Caco-2 (cell line): ENCODE data around the gene NOX4. TPM values are rescaled to one million over a fixed set of nuclear protein-coding genes. Genes with fewer than 3 reads are reported as not detected.
"Not testable (repeated sequence)": the region's sequence is repeated elsewhere in the genome, so short reads cannot be mapped to it uniquely, and the experiment has no call there.

Experiments used
- BruUV-seq: library from RNA; stranded (reverse); fragments of 400-500 nt; replicated peaks from 2 replicates; lab custom pipeline; 2021; lab: Mats Ljungman, UMichigan
- CTCF ChIA-PET: fragments of 300-600 bp; sonication (Branson Sonifier 250); formaldehyde crosslinking; loops from one replicate; lab custom pipeline; 2022; ENCODE audit warnings: antibody characterized with exemption; lab: Charles Lee
- POLR2A ChIA-PET: fragments of 300-600 bp; sonication (Branson Sonifier 250); formaldehyde crosslinking; loops from one replicate; lab custom pipeline; 2022; ENCODE audit warnings: antibody characterized with exemption; lab: Charles Lee
- DNase-seq, 2 experiments: peaks; one replicate each; pipeline versions ENCODE4 v3.0.0 to v3.0.0-alpha.2; 2020 to 2022
- H3K27me3 ChIP-seq: replicated peaks from 2 replicates; pipeline ENCODE4 v1.6.0; 2011; ENCODE audit warnings: low read length; ENCODE audit not compliant: control insufficient read depth, insufficient read depth
- H3K36me3 ChIP-seq: 2 replicates; pipeline ENCODE4 v1.5.1; 2011; ENCODE audit warnings: low read length; ENCODE audit not compliant: control insufficient read depth, insufficient read depth
- H3K4me1 ChIP-seq: fragments of 250-450 bp; sonication (Bioruptor Pico); 2 replicates; pipeline ENCODE4 v1.5.1; 2020; ENCODE audit warnings: mild to moderate bottlenecking
- H3K4me3 ChIP-seq: 2 replicates; pipeline ENCODE4 v1.5.1; 2011; ENCODE audit warnings: low read depth, mild to moderate bottlenecking, control low read depth, low read length
- H3K9me3 ChIP-seq: fragments of 250-450 bp; sonication (Bioruptor Pico); 2 replicates; pipeline ENCODE4 v1.5.1; 2020; ENCODE audit warnings: mild to moderate bottlenecking, moderate library complexity
- H3K27ac Mint-ChIP-seq: one replicate; pipeline ENCODE4 v1.8.0; 2022; ENCODE audit warnings: mixed read lengths; ENCODE audit not compliant: unreplicated experiment
- H3K27me3 Mint-ChIP-seq: one replicate; pipeline ENCODE4 v1.8.0; 2022; ENCODE audit warnings: mixed read lengths; ENCODE audit not compliant: insufficient read depth, unreplicated experiment
- H3K36me3 Mint-ChIP-seq: one replicate; pipeline ENCODE4 v1.8.0; 2022; ENCODE audit warnings: mild to moderate bottlenecking, mixed read lengths; ENCODE audit not compliant: insufficient read depth, unreplicated experiment
- H3K4me1 Mint-ChIP-seq: one replicate; pipeline ENCODE4 v1.8.0; 2022; ENCODE audit warnings: low read depth, mixed read lengths; ENCODE audit not compliant: unreplicated experiment
- H3K4me3 Mint-ChIP-seq: one replicate; pipeline ENCODE4 v1.8.0; 2022; ENCODE audit warnings: mild to moderate bottlenecking, moderate library complexity, mixed read lengths; ENCODE audit not compliant: unreplicated experiment
- H3K9me3 Mint-ChIP-seq: one replicate; pipeline ENCODE4 v1.8.0; 2022; ENCODE audit warnings: mixed read lengths; ENCODE audit not compliant: unreplicated experiment
- CTCF ChIP-seq, 2 experiments: fragments of 200-600 bp in 1 of 2; IDR thresholded peaks; 1 replicate in 1 of 2; 2 replicates in 1 of 2; pipeline versions ENCODE4 v1.5.1 to v1.8.0; 2011 to 2022; ENCODE audit warnings: antibody characterized with exemption in 1 of 2, control low read depth in 1 of 2, inconsistent platforms in 1 of 2, low read depth in 1 of 2, low read length in 1 of 2, mild to moderate bottlenecking in 1 of 2, moderate library complexity in 1 of 2; ENCODE audit not compliant: insufficient read depth in 1 of 2, severe bottlenecking in 1 of 2, unreplicated experiment in 1 of 2
- intact Hi-C: fragments of 100-400 bp; cut with micrococcal nuclease; formaldehyde crosslinking; loops from one replicate; pipeline ENCODE4 v1.10.0; 2022; ENCODE audit not compliant: unreplicated experiment
- total RNA-seq: library from RNA; stranded (reverse); gene quantifications from 2 replicates; pipeline ENCODE4 v1.2.3, GENCODE V29; 2022

NOX4 gene
- total RNA-seq, 1 experiment from 2014 or later = not detected

- Mint-ChIP-seq H3K27ac (no peak overlapping the region), H3K36me3 (no peaks in the 10 kb centered on the region), H3K4me1 (no peaks in the 10 kb centered on the region), H3K27me3 (peaks cover 3% of the 10 kb centered on the region), H3K4me3 (no peak overlapping the region), H3K9me3 (no peaks in the 10 kb centered on the region)
- TF ChIP-seq CTCF (IDR thresholded peaks at IDR 0.05; ENCODE audit: insufficient read depth in 1 of 2, low read depth in 1 of 2, low read length in 1 of 2, severe bottlenecking in 1 of 2, unreplicated experiment in 1 of 2) = no peak
- no TSS peak for BruUV-seq
- DNase-seq = no peak
- H3K4me1 ChIP-seq = no peaks in the 10 kb centered on the region
- intact Hi-C loops = no loop called here
- H3K9me3 ChIP-seq = no peaks in the 10 kb centered on the region
- no peak overlapping the region for H3K4me3 ChIP-seq
- ChIA-PET CTCF (no interaction called here), POLR2A (no interaction called here)
- H3K36me3 ChIP-seq = no peaks in the 10 kb centered on the region
- no peaks in the 10 kb centered on the region for H3K27me3 ChIP-seq
These were observed 163.3 kb downstream of the NOX4 start for GRCh38 chr11:89327885-89328284.

GRCh38 chr11:89321401-89321800, 169.8 kb downstream of the NOX4 start:
- H3K36me3 ChIP-seq = no peaks in the 10 kb centered on the region
- H3K4me1 ChIP-seq = no peaks in the 10 kb centered on the region
- ChIA-PET CTCF (no interaction called here), POLR2A (no interaction called here)
- H3K36me3 Mint-ChIP-seq = no peaks in the 10 kb centered on the region
- H3K27me3 ChIP-seq = no peaks in the 10 kb centered on the region
- H3K27me3 Mint-ChIP-seq = no peaks in the 10 kb centered on the region
- no peaks in the 10 kb centered on the region; the same call in 1 of the 2 replicates for H3K9me3 ChIP-seq
- intact Hi-C loops = no loop called here
- H3K4me3 ChIP-seq = no peak overlapping the region
- BruUV-seq = no TSS peak
- no peaks in the 10 kb centered on the region for H3K4me1 Mint-ChIP-seq
- DNase-seq = no peak
- H3K4me3 Mint-ChIP-seq = no peak overlapping the region
- no peak overlapping the region for H3K27ac Mint-ChIP-seq
- H3K9me3 Mint-ChIP-seq = peaks cover 9% of the 10 kb centered on the region
- TF ChIP-seq CTCF (IDR thresholded peaks at IDR 0.05; ENCODE audit: insufficient read depth in 1 of 2, low read depth in 1 of 2, low read length in 1 of 2, severe bottlenecking in 1 of 2, unreplicated experiment in 1 of 2) = no peak

- BruUV-seq, H3K27me3 Mint-ChIP-seq, H3K4me1 Mint-ChIP-seq: not testable (repeated sequence)
These were observed 180.6 kb downstream of the NOX4 start for GRCh38 chr11:89310607-89311006.

GRCh38 chr11:89309321-89309985, 181.7 kb downstream of the NOX4 start:
- H3K9me3 ChIP-seq, H3K4me3 Mint-ChIP-seq, H3K36me3 Mint-ChIP-seq, POLR2A ChIA-PET, H3K9me3 Mint-ChIP-seq, intact Hi-C loops, H3K4me3 ChIP-seq, H3K27me3 Mint-ChIP-seq, H3K4me1 Mint-ChIP-seq, H3K27ac Mint-ChIP-seq, H3K4me1 ChIP-seq, H3K27me3 ChIP-seq, H3K36me3 ChIP-seq, DNase-seq, BruUV-seq, CTCF ChIA-PET: not testable (repeated sequence)

More at GRCh38 chr11:89310607-89311006, 180.6 kb downstream of the NOX4 start:
- H3K9me3 Mint-ChIP-seq, H3K4me3 ChIP-seq, H3K36me3 ChIP-seq, H3K4me1 ChIP-seq, intact Hi-C loops, H3K4me3 Mint-ChIP-seq, POLR2A ChIA-PET, DNase-seq, CTCF ChIA-PET, H3K36me3 Mint-ChIP-seq, H3K27ac Mint-ChIP-seq, H3K27me3 ChIP-seq, H3K9me3 ChIP-seq: not testable (repeated sequence)

GRCh38 chr11:89308272-89308671, 182.9 kb downstream of the NOX4 start:
- BruUV-seq, H3K27me3 Mint-ChIP-seq, H3K4me1 ChIP-seq, intact Hi-C loops, H3K36me3 Mint-ChIP-seq, H3K4me1 Mint-ChIP-seq, POLR2A ChIA-PET, H3K4me3 ChIP-seq, H3K9me3 Mint-ChIP-seq, H3K9me3 ChIP-seq, DNase-seq, H3K36me3 ChIP-seq, H3K27me3 ChIP-seq, H3K4me3 Mint-ChIP-seq, H3K27ac Mint-ChIP-seq, CTCF ChIA-PET: not testable (repeated sequence)

GRCh38 chr11:89303029-89303428, 188.1 kb downstream of the NOX4 start:
- H3K27me3 Mint-ChIP-seq, H3K4me1 ChIP-seq, H3K27ac Mint-ChIP-seq, H3K27me3 ChIP-seq, DNase-seq, BruUV-seq, intact Hi-C loops, H3K4me3 Mint-ChIP-seq, H3K9me3 ChIP-seq, H3K36me3 ChIP-seq, POLR2A ChIA-PET, H3K9me3 Mint-ChIP-seq, H3K4me1 Mint-ChIP-seq, CTCF ChIA-PET, H3K36me3 Mint-ChIP-seq, H3K4me3 ChIP-seq: not testable (repeated sequence)
